Stromal cell of bone marrow (primary cell): ENCODE measurements around the gene PGBD5.
"Not testable (repeated sequence)": the region's sequence is repeated elsewhere in the genome, so short reads cannot be mapped to it uniquely, and the experiment has no call there.

Experiments
- DNase-seq: peaks from one replicate; pipeline ENCODE4 v3.0.0-alpha.2; 2012; ENCODE audit warnings: low read depth

PGBD5 gene, protein sequence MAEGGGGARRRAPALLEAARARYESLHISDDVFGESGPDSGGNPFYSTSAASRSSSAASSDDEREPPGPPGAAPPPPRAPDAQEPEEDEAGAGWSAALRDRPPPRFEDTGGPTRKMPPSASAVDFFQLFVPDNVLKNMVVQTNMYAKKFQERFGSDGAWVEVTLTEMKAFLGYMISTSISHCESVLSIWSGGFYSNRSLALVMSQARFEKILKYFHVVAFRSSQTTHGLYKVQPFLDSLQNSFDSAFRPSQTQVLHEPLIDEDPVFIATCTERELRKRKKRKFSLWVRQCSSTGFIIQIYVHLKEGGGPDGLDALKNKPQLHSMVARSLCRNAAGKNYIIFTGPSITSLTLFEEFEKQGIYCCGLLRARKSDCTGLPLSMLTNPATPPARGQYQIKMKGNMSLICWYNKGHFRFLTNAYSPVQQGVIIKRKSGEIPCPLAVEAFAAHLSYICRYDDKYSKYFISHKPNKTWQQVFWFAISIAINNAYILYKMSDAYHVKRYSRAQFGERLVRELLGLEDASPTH

DNA sequence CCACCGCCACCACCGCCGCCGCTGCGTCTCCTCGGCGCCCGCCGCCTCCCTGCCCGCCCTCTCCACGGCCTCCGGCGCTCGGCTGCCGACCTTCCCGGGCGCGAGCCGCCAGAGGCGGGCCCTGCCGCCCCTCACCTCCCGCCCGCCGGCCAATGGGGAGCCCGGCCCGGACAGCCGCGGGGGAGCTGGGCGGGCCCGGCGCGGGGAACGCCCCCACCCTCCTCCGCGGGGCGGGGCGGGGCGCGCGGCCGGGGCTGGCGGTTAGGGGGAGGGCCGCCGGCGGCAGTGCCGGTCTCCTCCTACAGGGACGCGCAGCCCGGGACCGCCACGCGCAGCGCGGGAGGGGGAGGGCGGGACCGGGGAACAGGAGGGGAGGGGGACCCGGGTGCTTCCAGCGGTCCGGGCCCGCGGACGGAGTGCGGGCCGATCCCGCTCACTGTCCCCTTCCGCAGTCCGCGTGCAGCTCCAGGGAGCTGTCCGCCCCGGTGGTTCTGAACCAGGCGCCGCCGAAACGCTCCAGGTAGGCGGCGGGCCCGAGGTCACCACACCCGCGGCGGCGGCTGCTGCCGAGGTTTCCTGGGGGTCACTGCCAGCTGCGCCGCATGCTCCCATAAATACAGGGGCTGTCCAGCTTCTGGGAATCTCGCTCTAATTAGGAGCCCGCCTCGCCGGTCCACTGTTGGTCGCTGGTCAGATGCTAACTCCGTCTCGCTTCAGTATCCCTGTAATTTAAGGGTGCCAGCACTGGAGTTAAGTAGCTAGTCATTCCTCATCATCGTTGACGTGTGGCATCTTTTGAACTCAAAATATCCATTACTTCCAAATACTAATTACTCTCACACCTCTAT, at the start of gene PGBD5:
TSS of gene PGBD5 (minus strand) at position 87 of the 848 bp plus-strand sequence. CDS start 404 bp downstream, outside the sequence.
- peak; percentile 18 for DNase-seq

DNA sequence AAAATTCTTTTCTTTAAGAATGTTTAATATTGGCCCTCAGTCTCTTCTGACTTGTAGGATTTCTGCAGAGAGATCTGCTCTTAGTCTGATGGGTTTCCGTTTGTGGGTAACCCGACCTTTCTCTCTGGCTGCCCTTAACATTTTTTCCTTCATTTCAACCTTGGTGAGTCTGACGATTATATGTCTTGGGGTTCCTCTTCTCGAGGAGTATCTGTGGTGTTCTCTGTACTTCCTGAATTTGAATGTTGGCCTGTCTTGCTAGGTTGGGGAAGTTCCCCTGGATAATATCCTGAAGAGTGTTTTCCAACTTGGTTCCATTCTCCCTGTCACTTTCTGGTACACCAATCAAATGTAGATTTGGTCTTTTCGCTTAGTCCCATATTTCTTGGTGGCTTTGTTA, 48.8 kb upstream of the PGBD5 start:
- DNase-seq: not testable (repeated sequence)

- not testable (repeated sequence) for DNase-seq
Observed at GRCh38 chr1:230470750-230471149, 44.6 kb upstream of the PGBD5 start.

DNA sequence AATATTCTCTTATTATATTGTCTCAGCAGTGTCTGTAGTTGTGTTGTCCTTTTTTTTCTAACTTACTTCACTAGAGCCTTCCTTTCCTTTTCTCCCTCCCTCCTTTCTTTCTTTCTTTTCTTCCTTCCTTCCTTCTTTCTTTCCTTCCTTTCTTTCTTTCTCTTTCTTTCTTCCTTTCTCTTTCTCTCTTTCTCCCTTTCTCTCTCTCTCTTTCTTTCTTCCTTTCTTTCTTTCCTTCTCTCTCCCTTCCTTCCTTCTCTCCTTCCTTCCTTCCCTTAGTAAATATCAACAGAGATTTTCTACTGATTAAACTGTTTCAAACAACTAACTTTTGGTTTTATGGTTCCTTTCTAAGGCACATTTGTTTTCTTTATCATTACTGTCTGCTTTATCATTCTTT, 43.1 kb upstream of the PGBD5 start:
- no peak for DNase-seq

GRCh38 chr1:230465691-230466090, 39.6 kb upstream of the PGBD5 start:
- DNase-seq: no peak

- DNase-seq: no peak
Observed at GRCh38 chr1:230464671-230465070, 38.5 kb upstream of the PGBD5 start.

DNA sequence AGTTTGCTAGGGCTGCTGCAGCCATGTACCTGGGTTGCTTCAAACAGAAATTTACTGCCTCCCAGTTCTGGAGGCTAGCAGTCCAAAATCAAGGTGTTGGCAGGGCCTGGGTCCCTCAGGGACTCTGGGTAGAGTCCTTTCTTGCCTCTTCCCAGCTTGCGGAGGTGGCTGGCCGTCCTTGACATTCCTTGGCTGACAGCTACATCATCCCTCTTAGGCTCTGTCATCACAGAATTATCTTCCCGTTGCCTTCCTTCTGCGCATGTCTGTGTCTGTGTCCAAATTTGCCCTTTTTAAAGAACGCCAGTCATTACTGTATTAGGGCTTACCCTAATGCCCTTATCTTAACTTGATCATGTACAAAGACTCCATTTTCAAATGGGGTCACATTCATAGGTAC, 37.6 kb upstream of the PGBD5 start:
- DNase-seq: no peak

DNA sequence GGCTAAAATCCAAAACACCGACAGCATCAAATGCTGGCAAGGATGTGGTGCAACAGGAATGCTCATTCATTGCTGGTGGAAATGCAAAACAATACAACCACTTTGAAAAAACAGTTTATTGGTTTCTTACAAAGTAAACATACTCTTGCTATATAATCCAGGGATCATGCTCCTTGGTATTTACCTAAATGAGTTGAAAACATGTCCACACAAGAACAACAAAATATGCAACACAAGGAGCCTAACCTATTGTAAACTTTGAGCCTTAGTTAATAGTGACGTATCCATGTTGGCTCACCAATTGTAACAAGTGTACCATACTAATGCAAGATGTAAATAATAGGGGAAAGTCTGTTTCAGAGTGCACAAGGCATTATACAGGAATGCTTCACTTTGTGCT, 37.2 kb upstream of the PGBD5 start:
- no peak for DNase-seq

GRCh38 chr1:230459465-230459864, 33.3 kb upstream of the PGBD5 start:
- peak; percentile 64 for DNase-seq

DNA sequence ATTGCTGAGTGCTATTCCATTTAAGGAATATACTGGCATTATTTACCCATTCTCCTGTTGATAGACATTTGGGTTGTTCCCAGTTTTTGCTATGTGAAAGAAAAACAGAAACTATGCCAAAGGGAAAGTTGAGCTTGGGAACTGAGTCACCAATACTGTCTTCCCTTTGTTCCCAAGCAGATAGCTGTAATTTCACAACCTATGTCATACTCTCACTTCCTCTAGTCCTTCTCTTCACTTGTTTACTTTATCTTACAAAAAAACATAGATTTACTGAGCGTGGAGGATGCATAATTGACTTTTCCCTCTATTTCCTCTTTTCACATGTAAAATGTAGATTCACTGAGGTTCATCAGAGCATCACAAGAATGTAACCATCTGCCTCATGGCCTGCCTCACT, 32.4 kb upstream of the PGBD5 start:
- DNase-seq: peak; percentile 17

DNA sequence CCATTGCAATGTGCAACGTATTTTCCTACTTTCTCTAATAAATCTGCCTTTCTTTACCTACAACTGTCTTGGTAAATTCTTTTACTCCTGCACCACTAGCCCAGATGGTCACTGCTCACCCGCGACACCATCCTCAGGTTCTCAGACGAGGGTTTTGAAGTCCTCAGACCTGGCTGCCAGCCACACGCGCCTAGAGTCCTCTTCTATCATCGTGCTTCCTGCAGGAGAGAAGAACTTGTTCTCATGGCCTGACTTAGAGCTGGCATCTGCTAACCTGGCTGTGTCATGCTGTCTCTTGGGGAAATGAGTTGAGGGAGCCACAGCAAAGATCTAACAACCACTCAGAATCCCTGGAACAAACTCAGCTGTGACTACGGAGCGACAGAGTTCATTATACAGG, 30.3 kb upstream of the PGBD5 start:
- DNase-seq: no peak

DNA sequence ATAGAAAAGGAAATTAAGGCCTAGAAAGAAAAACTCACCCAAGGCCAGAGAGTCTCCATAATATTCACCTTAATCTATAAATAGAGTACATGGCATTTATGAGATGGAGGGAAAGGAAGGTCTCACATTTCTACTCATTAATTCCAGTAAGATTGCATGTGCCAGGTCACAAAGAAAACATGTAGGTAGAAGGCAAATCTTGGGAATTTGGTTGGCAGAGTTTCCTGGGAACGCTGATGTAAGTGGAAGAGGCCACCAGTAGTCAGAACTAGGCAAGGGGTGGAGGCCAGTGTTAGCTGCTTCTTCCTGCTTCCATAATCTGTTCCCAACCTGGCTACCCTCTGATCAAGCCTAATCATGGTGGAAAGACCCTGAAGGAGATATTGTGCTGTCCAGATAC, 29.2 kb upstream of the PGBD5 start:
- DNase-seq: no peak

DNA sequence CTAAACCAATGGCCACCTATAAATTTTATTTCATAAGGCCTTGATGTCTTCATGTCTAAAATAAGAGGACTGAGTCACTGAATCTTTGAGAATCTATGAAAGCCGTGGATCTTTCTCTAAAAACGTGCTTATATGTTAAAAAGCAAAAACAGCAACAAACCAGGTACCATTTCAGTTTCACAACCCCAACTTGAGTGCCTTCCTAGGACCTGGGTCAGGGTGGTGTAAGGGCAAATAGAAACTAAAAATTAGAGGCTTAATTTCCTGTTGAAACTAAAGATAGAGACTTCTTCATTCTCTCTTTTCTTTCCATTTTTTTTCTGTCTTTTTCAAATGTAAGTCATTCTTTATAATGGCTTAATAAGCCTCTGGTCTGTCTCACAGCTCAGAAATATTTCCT, 27.2 kb upstream of the PGBD5 start:
- no peak for DNase-seq

DNA sequence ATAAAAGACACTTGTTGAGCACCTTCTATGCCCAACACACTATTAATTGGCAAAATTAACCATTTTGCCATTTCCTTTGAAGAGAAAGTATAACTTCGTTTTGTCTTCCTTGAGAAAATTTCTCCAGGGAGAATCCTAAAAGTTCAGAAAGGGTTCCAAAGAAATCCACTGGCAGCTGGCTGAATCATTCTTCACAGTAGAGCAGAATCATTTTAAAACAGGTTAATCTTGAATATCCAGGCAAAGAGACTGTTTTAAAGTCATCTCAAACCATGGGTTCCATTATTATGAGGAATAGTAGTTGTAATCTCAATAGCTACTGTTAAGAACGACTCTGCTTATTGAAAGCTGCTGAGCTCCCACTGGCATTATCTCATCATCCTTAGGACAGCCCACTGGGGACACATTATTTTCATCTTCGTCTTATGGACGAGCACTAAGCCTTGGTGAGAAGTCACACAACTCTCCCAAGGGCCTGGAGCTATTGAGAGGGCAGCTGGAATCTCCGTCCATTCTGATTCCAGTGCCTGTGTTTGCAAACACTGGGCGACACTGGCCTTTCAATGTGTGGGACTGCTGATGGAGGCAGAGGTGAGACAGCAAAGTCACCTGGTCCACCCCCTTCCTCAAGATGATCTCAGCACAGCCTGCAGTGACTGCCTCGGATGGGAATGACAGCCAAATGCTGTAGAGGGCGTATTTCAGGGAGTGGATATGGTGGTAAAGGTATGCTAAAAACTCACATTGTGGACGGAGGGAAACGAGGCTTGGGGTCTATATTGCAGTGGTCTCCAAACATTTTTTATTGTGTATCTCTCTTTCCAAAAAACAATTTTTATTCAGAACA, 15.3 kb upstream of the PGBD5 start:
- no peak for DNase-seq

GRCh38 chr1:230435108-230435507, 9.0 kb upstream of the PGBD5 start:
- no peak for DNase-seq

DNA sequence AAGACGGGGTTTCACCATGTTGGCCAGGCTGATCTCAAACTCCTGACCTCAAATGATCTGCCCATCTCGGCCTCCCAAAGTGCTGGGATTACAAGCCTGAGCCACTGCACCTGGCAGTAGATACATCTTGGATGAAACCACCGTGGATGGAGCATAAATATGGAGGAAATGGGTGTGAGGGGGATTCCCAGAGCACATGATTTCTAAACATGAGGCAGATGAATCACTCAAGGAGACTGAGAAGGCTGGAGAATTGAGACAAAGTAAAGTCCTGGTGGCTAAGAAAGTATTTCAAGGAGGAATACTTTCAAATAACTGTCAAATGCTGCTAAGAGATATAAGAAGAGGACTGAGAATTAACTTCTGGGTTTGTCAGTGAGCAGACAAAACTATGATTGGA, 5.4 kb upstream of the PGBD5 start:
- DNase-seq: no peak

- DNase-seq: no peak
Observed at GRCh38 chr1:230430499-230430898, 4.4 kb upstream of the PGBD5 start.

GRCh38 chr1:230429067-230429735, 3.1 kb upstream of the PGBD5 start:
- DNase-seq: no peak

- DNase-seq: no peak
Observed at GRCh38 chr1:230427981-230428380, 1.8 kb upstream of the PGBD5 start.

DNA sequence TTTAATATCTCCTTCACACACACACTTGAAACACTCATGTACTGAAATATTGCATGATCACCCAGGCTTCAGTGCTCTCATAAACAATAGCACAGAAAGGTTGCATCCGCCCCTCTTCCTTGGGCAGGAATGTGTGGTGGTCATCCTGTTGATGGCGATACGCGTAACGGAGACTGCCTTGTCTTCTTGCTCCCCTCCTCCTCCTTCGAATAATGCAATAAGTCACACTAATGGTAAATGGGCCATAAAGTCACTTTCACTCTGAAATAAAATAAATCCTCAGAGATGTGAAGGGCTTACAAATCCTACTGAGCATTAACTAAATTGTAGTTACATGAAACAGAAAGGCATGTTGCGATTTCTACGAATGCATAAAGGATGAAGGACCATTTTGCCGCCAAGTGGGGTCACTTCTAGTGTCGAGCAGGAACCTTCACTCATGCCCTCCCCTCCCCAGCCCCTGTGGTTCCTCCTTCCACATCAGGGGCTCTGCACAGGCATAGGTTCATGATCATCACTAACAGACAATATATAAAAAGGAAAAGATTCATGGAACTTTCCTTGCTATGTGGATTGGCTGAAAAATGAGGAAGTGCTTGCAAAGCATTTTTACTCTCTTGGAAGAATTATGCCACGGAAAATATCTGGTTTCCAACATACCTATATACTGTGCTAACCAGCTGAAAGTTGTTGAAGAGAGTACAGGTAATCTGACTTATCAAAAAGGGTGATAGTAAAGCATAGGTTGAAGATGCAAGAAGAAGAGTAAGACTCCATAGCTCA, 1.2 kb upstream of the PGBD5 start:
- no peak for DNase-seq
